SK-N-SH (cell line): ENCODE measurements around the gene TMTC2. TPM values are rescaled to one million over a fixed set of nuclear protein-coding genes. Genes with fewer than 3 reads are reported as not detected.

Experiments
- CTCF ChIA-PET: fragments of 300-600, 350-600 bp; formaldehyde crosslinking; extraction: SDS; loops from one replicate; lab custom pipeline; 2021; lab: Yijun Ruan, JAX
- POLR2A ChIA-PET: fragments of 350-600 bp; sonication (Branson Sonifier 250); formaldehyde crosslinking; extraction: SDS; loops from one replicate; lab custom pipeline; 2020; ENCODE audit warnings: antibody characterized with exemption, inconsistent platforms; lab: Yijun Ruan, JAX
- DNase-seq: peaks from one replicate; pipeline ENCODE4 v3.0.0; 2012
- H2AFZ ChIP-seq: fragments of 200-600 bp; sonication (generic); 2 replicates; pipeline ENCODE4 v1.8.1; 2016; ENCODE audit warnings: antibody characterized with exemption, mild to moderate bottlenecking, low read depth
- H3F3A ChIP-seq: fragments of 200-600 bp; sonication (generic); replicated peaks from 2 replicates; pipeline ENCODE3; 2016; ENCODE audit warnings: antibody characterized with exemption, mild to moderate bottlenecking; ENCODE audit not compliant: insufficient read depth
- H3K27ac ChIP-seq, 2 experiments: fragments of 200-500 bp in 1 of 2; fragments of 200-600 bp in 1 of 2; sonication (Bioruptor generic) in 1 of 2; sonication (generic), shearing (Covaris generic) in 1 of 2; 2 replicates each; pipeline versions ENCODE4 v1.5.1 to v1.6.1; 2014 to 2016; ENCODE audit warnings: low read depth in 2 of 2, inconsistent platforms in 1 of 2, low read length in 1 of 2, mild to moderate bottlenecking in 1 of 2, mixed read lengths in 1 of 2
- H3K27me3 ChIP-seq: fragments of 200-600 bp; sonication (generic), shearing (Covaris generic); 2 replicates; pipeline ENCODE4 v1.6.1; 2016; ENCODE audit warnings: mixed run types; ENCODE audit not compliant: insufficient read depth
- H3K36me3 ChIP-seq, 2 experiments: fragments of 200-500 bp in 1 of 2; fragments of 200-600 bp in 1 of 2; sonication (Bioruptor generic) in 1 of 2; sonication (generic) in 1 of 2; replicated peaks in 1 of 2; 2 replicates each; pipeline versions ENCODE3 to v1.5.1; 2014 to 2016; ENCODE audit warnings: low read length in 1 of 2, mild to moderate bottlenecking in 1 of 2; ENCODE audit not compliant: insufficient read depth in 2 of 2, control insufficient read depth in 1 of 2
- H3K4me1 ChIP-seq, 2 experiments: fragments of 200-500 bp in 1 of 2; fragments of 200-600 bp in 1 of 2; sonication (Bioruptor generic) in 1 of 2; sonication (generic), shearing (Covaris generic) in 1 of 2; 2 replicates each; pipeline versions ENCODE4 v1.5.1 to v1.6.1; 2014 to 2016; ENCODE audit warnings: low read depth in 1 of 2, low read length in 1 of 2, mixed run types in 1 of 2; ENCODE audit not compliant: insufficient read depth in 2 of 2, control insufficient read depth in 1 of 2
- H3K4me2 ChIP-seq: fragments of 200-600 bp; sonication (generic), shearing (Covaris generic); 2 replicates; pipeline ENCODE4 v1.6.1; 2017; ENCODE audit warnings: mixed run types
- H3K4me3 ChIP-seq, 2 experiments: fragments of 200-500 bp in 1 of 2; fragments of 200-600 bp in 1 of 2; sonication (Bioruptor generic) in 1 of 2; sonication (generic), shearing (Covaris generic) in 1 of 2; 2 replicates each; pipeline versions ENCODE4 v1.5.1 to v1.8.1; 2014 to 2016; ENCODE audit warnings: low read depth in 2 of 2, inconsistent platforms in 1 of 2, low read length in 1 of 2, mild to moderate bottlenecking in 1 of 2, mixed read lengths in 1 of 2, moderate library complexity in 1 of 2
- H3K79me2 ChIP-seq: fragments of 200-600 bp; sonication (generic); 2 replicates; pipeline ENCODE4 v1.8.1; 2017; ENCODE audit warnings: mild to moderate bottlenecking; ENCODE audit not compliant: insufficient read depth
- H3K9ac ChIP-seq: fragments of 200-600 bp; sonication (generic); 2 replicates; pipeline ENCODE4 v1.6.1; 2017; ENCODE audit warnings: mixed run types
- H3K9me2 ChIP-seq: fragments of 200-600 bp; sonication (generic); 2 replicates; pipeline ENCODE4 v1.6.1; 2017; ENCODE audit warnings: mixed run types
- H3K9me3 ChIP-seq: fragments of 200-600 bp; sonication (generic); 2 replicates; pipeline ENCODE4 v1.6.1; 2017; ENCODE audit warnings: mixed run types, mild to moderate bottlenecking, moderate library complexity
- H4K20me1 ChIP-seq: fragments of 200-600 bp; sonication (generic); 2 replicates; pipeline ENCODE4 v1.6.1; 2017; ENCODE audit warnings: mild to moderate bottlenecking, mixed run types; ENCODE audit not compliant: insufficient read depth
- ELF1 ChIP-seq: IDR thresholded peaks from 2 replicates; pipeline ENCODE4 v1.4.0; 2012
- EP300 ChIP-seq, 2 experiments: IDR thresholded peaks; 2 replicates each; pipeline versions ENCODE4 v1.4.0 to v1.6.1; 2012; ENCODE audit warnings: borderline replicate concordance in 1 of 2, low read depth in 1 of 2, low read length in 1 of 2
- EZH2phosphoT487 ChIP-seq: fragments of 200-600 bp; sonication (generic); IDR thresholded peaks from 2 replicates; pipeline ENCODE4 v1.6.1; 2017; ENCODE audit warnings: low read depth, mixed run types, mild to moderate bottlenecking, antibody characterized with exemption, moderate library complexity, borderline replicate concordance
- FOXJ3 ChIP-seq: sonication (generic); formaldehyde crosslinking; IDR thresholded peaks from 2 replicates; pipeline ENCODE4 v1.5.1; 2020; ENCODE audit warnings: mild to moderate bottlenecking, missing genetic modification reagents
- FOXM1 ChIP-seq: IDR thresholded peaks from 2 replicates; pipeline ENCODE4 v1.4.0; 2012; ENCODE audit warnings: low read depth, mild to moderate bottlenecking
- GABPA ChIP-seq: IDR thresholded peaks from 2 replicates; pipeline ENCODE4 v1.4.0; 2012; ENCODE audit warnings: low read depth, mild to moderate bottlenecking
- RCOR1 ChIP-seq: fragments of 150-350 bp; IDR thresholded peaks from 2 replicates; pipeline ENCODE4 v1.6.1; 2017; ENCODE audit warnings: antibody characterized with exemption, low read length
- RFX5 ChIP-seq: IDR thresholded peaks from 2 replicates; pipeline ENCODE4 v1.6.1; 2012; ENCODE audit warnings: mild to moderate bottlenecking, improper control_type of control experiment, low read length
- RXRA ChIP-seq: IDR thresholded peaks from 2 replicates; pipeline ENCODE4 v1.4.0; 2012; ENCODE audit warnings: low read depth, mild to moderate bottlenecking, borderline replicate concordance
- SIN3A ChIP-seq: IDR thresholded peaks from 2 replicates; pipeline ENCODE4 v1.6.1; 2012; ENCODE audit warnings: low read depth, mild to moderate bottlenecking, low read length, moderate library complexity, borderline replicate concordance
- TCF12 ChIP-seq: IDR thresholded peaks from 2 replicates; pipeline ENCODE4 v1.4.0; 2012
- TEAD4 ChIP-seq: IDR thresholded peaks from 2 replicates; pipeline ENCODE4 v1.4.0; 2012; ENCODE audit warnings: mild to moderate bottlenecking, borderline replicate concordance; ENCODE audit not compliant: insufficient read depth
- WGBS: methylation state at CpG from one replicate; pipeline ENCODE4 v1.1.6; 2017; ENCODE audit warnings: low lambda C conversion rate; 5-methylcytosine and 5-hydroxymethylcytosine counted together
- polyA plus RNA-seq, 3 experiments: library from polyadenylated mRNA; depleted of rRNA; stranded (reverse); fragments of >200 nt; gene quantifications; 2 replicates each; pipeline ENCODE4 v1.2.3, GENCODE V29; 2012
- TF ChIP-seq, protein P1 (sequence below): IDR thresholded peaks from 2 replicates; pipeline ENCODE4 v1.4.0; 2012; ENCODE audit warnings: low read depth, borderline replicate concordance
- TF ChIP-seq, protein P2 (sequence below): IDR thresholded peaks from 2 replicates; pipeline ENCODE4; 2012

Gene TMTC2
- polyA plus RNA-seq, 1 of the 3 experiments (the other 2 are of a cell fraction) = 4.1 TPM

DNA sequence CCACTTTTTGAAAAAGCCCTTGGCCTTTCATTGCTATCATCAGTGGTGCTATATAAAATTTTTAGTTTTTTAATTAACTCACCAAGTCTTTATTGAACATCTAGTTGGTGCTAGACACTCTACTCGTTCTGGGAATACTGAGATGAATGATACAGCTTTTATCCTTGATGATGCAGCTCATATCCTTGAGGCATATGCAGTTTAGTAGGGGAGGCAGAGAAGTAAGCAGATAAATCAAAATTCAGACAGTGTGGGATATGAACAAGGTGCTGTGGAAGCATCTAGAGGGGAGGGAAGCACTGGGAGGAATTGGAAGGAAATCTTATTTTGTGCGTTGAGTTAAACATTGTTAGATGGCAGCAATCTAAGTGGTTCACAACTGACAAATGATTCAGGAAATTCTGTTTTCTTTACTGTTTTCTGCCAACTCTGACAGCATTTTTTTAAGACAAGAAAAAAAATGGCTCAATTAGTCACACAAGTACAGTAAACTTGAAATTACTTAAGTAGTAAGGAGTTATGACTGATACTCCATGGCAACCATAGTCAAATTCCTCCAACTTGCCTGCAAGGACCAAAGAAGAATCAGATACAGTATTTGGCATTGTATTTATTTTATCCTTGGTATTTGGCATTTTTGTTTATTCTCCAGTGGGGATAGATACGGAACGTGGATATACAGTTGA, 119.2 kb downstream of the TMTC2 start:
- ChIA-PET CTCF (no interaction called here), POLR2A (no interaction called here)
- Histone ChIP-seq H3K9me2 (no peaks in the 10 kb centered on the region), H3K9ac (no peak overlapping the region), H3K4me2 (no peak overlapping the region), H3K36me3 (no peaks in the 10 kb centered on the region), H3K79me2 (no peaks in the 10 kb centered on the region), H2AFZ (no peak overlapping the region), H3K27me3 (no peaks in the 10 kb centered on the region), H3F3A (no peaks in the 10 kb centered on the region), H3K27ac (no peak overlapping the region), H3K4me3 (no peak overlapping the region), H4K20me1 (no peaks in the 10 kb centered on the region), H3K9me3 (no peaks in the 10 kb centered on the region), H3K4me1 (peaks cover 0 to 6% of the 10 kb centered on the region in 2 experiments; a peak in 1 of 4 replicates)
- WGBS = 92% methylated on average over 4 of the region's 4 CpGs
- no peak for DNase-seq
- no peak for TF ChIP-seq FOXM1
- TF ChIP-seq, protein P1, sequence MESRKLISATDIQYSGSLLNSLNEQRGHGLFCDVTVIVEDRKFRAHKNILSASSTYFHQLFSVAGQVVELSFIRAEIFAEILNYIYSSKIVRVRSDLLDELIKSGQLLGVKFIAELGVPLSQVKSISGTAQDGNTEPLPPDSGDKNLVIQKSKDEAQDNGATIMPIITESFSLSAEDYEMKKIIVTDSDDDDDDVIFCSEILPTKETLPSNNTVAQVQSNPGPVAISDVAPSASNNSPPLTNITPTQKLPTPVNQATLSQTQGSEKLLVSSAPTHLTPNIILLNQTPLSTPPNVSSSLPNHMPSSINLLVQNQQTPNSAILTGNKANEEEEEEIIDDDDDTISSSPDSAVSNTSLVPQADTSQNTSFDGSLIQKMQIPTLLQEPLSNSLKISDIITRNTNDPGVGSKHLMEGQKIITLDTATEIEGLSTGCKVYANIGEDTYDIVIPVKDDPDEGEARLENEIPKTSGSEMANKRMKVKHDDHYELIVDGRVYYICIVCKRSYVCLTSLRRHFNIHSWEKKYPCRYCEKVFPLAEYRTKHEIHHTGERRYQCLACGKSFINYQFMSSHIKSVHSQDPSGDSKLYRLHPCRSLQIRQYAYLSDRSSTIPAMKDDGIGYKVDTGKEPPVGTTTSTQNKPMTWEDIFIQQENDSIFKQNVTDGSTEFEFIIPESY = no peak
- TF ChIP-seq RFX5 = no peak
- no peak for TF ChIP-seq SIN3A
- no peak for TF ChIP-seq RCOR1
- TF ChIP-seq TCF12 = no peak
- TF ChIP-seq, protein P2, sequence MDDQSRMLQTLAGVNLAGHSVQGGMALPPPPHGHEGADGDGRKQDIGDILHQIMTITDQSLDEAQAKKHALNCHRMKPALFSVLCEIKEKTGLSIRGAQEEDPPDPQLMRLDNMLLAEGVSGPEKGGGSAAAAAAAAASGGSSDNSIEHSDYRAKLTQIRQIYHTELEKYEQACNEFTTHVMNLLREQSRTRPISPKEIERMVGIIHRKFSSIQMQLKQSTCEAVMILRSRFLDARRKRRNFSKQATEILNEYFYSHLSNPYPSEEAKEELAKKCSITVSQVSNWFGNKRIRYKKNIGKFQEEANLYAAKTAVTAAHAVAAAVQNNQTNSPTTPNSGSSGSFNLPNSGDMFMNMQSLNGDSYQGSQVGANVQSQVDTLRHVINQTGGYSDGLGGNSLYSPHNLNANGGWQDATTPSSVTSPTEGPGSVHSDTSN = no peak
- no peak for TF ChIP-seq EP300 (IDR thresholded peaks at IDR 0.05; ENCODE audit: borderline replicate concordance in 1 of 2, low read depth in 1 of 2, low read length in 1 of 2)
- TF ChIP-seq TEAD4 = no peak
- no peak for TF ChIP-seq RXRA
- TF ChIP-seq ELF1 = no peak
- TF ChIP-seq EZH2phosphoT487 = no peak

DNA sequence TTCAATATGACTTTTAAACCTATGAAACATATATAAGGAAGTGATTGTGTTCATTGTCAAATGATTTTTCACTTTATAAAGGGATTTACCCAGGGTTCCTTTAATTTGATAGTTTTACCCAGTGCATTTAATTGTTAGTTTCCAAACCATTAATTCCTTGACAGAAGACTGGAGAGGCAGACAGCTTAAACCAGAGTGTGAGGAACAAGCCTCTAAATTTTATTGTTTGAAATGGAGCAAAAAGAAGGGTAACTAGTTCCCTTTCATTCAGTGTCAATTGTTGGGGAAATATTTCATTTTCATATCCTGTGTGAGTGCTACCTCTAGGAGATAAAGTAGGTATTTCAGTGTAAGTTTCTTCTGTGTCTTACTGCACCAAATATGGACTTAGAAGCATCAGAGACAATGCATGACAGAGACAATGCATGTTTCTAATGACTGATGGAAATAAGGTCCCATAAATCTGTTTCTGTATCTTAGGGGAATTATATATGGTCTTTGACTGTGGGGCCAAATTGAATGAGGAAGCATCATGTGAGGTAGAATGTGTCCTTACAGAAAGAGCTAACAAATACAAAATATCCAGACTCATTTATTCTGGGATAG, 120.5 kb downstream of the TMTC2 start:
- no peak overlapping the region for H3K9ac ChIP-seq
- H3K4me3 ChIP-seq = no peak overlapping the region
- TF ChIP-seq FOXJ3 (CRISPR knock-in tag) (no peak), GABPA (no peak)
- H3K79me2 ChIP-seq = no peaks in the 10 kb centered on the region
- H2AFZ ChIP-seq = 0 out of 2 replicates have a peak overlapping the region, but pooled peaks have one; percentile 0
- H3K36me3 ChIP-seq = no peaks in the 10 kb centered on the region
- H3K9me2 ChIP-seq = no peaks in the 10 kb centered on the region
- no peaks in the 10 kb centered on the region for H3K27me3 ChIP-seq
- H3F3A ChIP-seq = no peaks in the 10 kb centered on the region
- H3K9me3 ChIP-seq = no peaks in the 10 kb centered on the region
- H3K4me2 ChIP-seq = no peak overlapping the region
- H4K20me1 ChIP-seq = no peaks in the 10 kb centered on the region
- ChIA-PET POLR2A (no interaction called here), CTCF (interaction anchor here (0.6 to 1.2 kb wide), 2 partner anchors 16 to 23 kb away, joined by 3 read pairs; no protein-coding TSS in a partner anchor)
- no peak for DNase-seq
- peaks cover 0 to 3% of the 10 kb centered on the region in 2 experiments; a peak in 1 of 4 replicates for H3K4me1 ChIP-seq
- H3K27ac ChIP-seq = no peak overlapping the region
